Osteoblast (primary cell): ENCODE results near the gene IRS1. TPM values are rescaled to one million over a fixed set of nuclear protein-coding genes. Genes with fewer than 3 reads are reported as not detected.

Source experiments
- DNase-seq: peaks from one replicate; pipeline ENCODE4 v3.0.0; 2011; ENCODE audit warnings: low spot score, mixed read lengths; ENCODE audit not compliant: insufficient read length; ENCODE audit errors: missing footprints
- H2AFZ ChIP-seq: 2 replicates; pipeline ENCODE4 v1.6.0; 2011; ENCODE audit warnings: mild to moderate bottlenecking, low read length
- H3K27ac ChIP-seq: 2 replicates; pipeline ENCODE4 v1.5.1; 2011; ENCODE audit warnings: mild to moderate bottlenecking, low read depth, low read length, moderate library complexity
- H3K27me3 ChIP-seq: 2 replicates; pipeline ENCODE4 v1.6.0; 2012; ENCODE audit warnings: mild to moderate bottlenecking, control low read depth, inconsistent platforms, low read length, moderate library complexity; ENCODE audit not compliant: insufficient read depth
- H3K36me3 ChIP-seq: 2 replicates; pipeline ENCODE4 v1.5.1; 2011; ENCODE audit warnings: mild to moderate bottlenecking, low read length, control low read depth, moderate library complexity; ENCODE audit not compliant: insufficient read depth
- H3K4me1 ChIP-seq: 2 replicates; pipeline ENCODE4 v1.5.1; 2011; ENCODE audit warnings: mild to moderate bottlenecking, low read length, control low read depth, moderate library complexity; ENCODE audit not compliant: insufficient read depth
- H3K4me2 ChIP-seq: 2 replicates; pipeline ENCODE4 v1.6.0; 2011; ENCODE audit warnings: mild to moderate bottlenecking, low read length; ENCODE audit not compliant: insufficient read depth
- H3K4me3 ChIP-seq: fragments of 200-600 bp; sonication (generic); 3 replicates; pipeline ENCODE4 v1.5.1; 2012; ENCODE audit warnings: mild to moderate bottlenecking, low read length, inconsistent platforms; ENCODE audit not compliant: insufficient read depth
- H3K79me2 ChIP-seq: 2 replicates; pipeline ENCODE4 v1.6.0; 2012; ENCODE audit warnings: mild to moderate bottlenecking, low read length, control low read depth, inconsistent platforms; ENCODE audit not compliant: insufficient read depth
- H3K9me3 ChIP-seq: 2 replicates; pipeline ENCODE4 v1.5.1; 2011; ENCODE audit warnings: low read depth, low read length, control low read depth
- H4K20me1 ChIP-seq: 2 replicates; pipeline ENCODE4 v1.6.0; 2012; ENCODE audit warnings: mild to moderate bottlenecking, low read length, control low read depth; ENCODE audit not compliant: insufficient read depth
- total RNA-seq: library from RNA; depleted of rRNA; stranded (reverse); fragments of >200 nt; gene quantifications from 2 replicates; pipeline ENCODE4 v1.2.3, GENCODE V29; 2012
- TF ChIP-seq, protein P1 (sequence below): IDR thresholded peaks from 2 replicates; pipeline ENCODE4 v1.5.1; 2011; ENCODE audit warnings: mild to moderate bottlenecking, low read depth, low read length, moderate library complexity; ENCODE audit errors: extremely low read depth

IRS1 gene
- total RNA-seq, 1 donor, result 27.9 TPM

DNA sequence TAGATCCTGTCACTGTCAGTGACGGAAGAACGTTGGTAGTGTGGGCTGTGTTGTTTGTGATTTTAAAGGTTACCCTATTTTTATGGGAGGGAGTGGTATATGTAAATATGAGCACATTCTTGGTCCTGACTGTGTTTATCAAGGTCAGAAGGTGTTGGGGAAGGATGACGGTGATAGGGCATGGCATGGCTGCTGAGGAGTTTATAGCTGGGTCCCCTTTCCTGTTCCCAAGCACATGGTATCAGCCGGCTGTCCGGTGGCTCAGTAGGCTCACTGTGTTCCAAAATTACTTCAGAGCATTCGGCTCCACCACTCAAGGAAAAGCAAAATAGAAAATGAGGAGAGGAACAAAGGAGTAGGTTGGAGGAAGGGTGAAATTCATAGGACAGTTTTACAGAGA is 28.6 kb downstream of the IRS1 start:
- H2AFZ ChIP-seq, result no peak overlapping the region
- DNase-seq, result no peak
- H3K27ac ChIP-seq, result no peak overlapping the region
- H3K4me3 ChIP-seq, result no peak overlapping the region
- no peaks in the 10 kb centered on the region for H3K9me3 ChIP-seq
- TF ChIP-seq, protein P1, sequence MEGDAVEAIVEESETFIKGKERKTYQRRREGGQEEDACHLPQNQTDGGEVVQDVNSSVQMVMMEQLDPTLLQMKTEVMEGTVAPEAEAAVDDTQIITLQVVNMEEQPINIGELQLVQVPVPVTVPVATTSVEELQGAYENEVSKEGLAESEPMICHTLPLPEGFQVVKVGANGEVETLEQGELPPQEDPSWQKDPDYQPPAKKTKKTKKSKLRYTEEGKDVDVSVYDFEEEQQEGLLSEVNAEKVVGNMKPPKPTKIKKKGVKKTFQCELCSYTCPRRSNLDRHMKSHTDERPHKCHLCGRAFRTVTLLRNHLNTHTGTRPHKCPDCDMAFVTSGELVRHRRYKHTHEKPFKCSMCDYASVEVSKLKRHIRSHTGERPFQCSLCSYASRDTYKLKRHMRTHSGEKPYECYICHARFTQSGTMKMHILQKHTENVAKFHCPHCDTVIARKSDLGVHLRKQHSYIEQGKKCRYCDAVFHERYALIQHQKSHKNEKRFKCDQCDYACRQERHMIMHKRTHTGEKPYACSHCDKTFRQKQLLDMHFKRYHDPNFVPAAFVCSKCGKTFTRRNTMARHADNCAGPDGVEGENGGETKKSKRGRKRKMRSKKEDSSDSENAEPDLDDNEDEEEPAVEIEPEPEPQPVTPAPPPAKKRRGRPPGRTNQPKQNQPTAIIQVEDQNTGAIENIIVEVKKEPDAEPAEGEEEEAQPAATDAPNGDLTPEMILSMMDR, result no peak
- peaks cover 97% of the 10 kb centered on the region for H3K79me2 ChIP-seq
- no peak overlapping the region for H3K4me2 ChIP-seq
- H4K20me1 ChIP-seq, result peaks cover 14% of the 10 kb centered on the region
- H3K36me3 ChIP-seq, result peaks cover 20% of the 10 kb centered on the region
- H3K4me1 ChIP-seq, result peaks cover 35% of the 10 kb centered on the region
- H3K27me3 ChIP-seq, result no peaks in the 10 kb centered on the region

DNA sequence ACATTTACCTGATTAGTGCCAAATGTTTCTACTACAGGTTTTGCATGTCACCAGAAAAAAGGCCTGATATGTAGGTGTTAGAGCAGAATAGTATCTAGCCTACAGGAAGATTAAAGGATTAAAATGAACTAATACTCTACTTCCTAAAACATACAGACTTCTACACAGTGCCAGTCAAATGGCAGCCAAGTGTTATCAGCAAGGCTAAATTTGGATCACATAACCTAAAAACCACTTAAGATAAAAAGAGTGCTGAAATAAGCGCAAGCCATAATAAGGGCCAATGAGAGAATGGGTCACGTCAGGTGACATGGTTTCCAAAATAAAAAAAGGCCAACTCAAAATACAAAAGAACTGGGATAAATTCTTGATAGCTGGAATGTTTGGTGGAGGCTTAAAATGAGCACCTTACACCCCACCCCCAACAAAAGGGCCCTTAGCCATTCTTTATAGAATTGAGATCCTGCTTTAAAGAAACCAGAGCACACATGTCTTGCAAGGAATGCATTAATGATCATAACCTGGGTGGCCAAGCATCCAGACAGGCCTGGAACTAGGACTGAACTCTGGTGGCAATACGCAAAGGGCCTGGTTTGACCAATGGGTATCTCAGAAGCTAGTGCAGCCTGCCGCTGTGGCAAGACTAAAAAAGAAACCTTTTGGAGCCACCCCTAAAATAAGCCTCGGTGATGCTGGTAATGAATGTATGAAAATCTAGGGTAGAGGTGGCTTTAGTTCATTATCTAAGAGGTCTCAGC is 32.4 kb downstream of the IRS1 start:
- H3K4me2 ChIP-seq, result no peak overlapping the region
- no peak for DNase-seq
- no peak overlapping the region for H3K4me3 ChIP-seq
- H3K36me3 ChIP-seq, result peaks cover 20% of the 10 kb centered on the region
- H2AFZ ChIP-seq, result no peak overlapping the region
- peak overlapping the region; percentile 25 for H3K27ac ChIP-seq
- H3K27me3 ChIP-seq, result no peaks in the 10 kb centered on the region
- peaks cover 36% of the 10 kb centered on the region for H3K4me1 ChIP-seq
- peaks cover 13% of the 10 kb centered on the region for H4K20me1 ChIP-seq
- TF ChIP-seq, protein P1, result no peak
- peaks cover 94% of the 10 kb centered on the region for H3K79me2 ChIP-seq
- no peaks in the 10 kb centered on the region for H3K9me3 ChIP-seq

DNA sequence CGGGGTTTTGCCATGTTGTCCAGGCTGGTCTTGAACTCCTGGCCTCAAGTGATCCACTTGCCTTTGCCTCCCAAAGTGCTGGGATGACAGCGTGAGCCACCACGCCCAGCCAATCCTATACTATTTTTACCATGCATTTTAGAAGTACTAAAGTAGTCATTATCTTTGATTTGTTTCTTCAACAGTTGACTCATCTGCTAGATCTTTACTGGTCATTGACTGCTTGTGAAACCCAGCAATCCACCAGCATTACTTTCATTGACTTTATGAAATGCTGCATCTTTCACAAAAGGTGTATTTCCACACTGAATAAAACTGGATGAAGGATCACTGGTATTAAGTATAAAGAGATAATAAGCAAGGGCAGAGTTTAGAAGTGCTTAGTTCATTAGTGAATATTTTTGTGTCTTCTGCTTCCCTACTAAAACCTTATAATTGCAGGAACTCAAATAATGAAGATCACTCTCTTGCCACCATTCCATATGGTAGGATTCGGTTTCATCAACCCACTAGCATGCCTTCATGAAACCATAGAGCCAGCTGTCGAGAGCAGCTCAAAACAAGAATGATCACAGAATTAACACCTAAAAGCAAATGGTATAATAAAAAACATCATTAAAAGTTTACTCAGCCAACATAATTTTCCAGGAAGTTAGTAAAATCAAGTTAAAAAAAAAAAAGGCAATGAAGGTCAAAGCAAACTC is 33.1 kb downstream of the IRS1 start:
- peaks cover 13% of the 10 kb centered on the region for H4K20me1 ChIP-seq
- H3K27ac ChIP-seq, result peak overlapping the region; percentile 25
- TF ChIP-seq, protein P1, result no peak
- DNase-seq, result no peak
- H3K4me3 ChIP-seq, result no peak overlapping the region
- H3K4me1 ChIP-seq, result peaks cover 38% of the 10 kb centered on the region
- H3K79me2 ChIP-seq, result peaks cover 94% of the 10 kb centered on the region
- H3K27me3 ChIP-seq, result no peaks in the 10 kb centered on the region
- peaks cover 20% of the 10 kb centered on the region for H3K36me3 ChIP-seq
- no peak overlapping the region for H3K4me2 ChIP-seq
- H3K9me3 ChIP-seq, result no peaks in the 10 kb centered on the region
- no peak overlapping the region for H2AFZ ChIP-seq

DNA sequence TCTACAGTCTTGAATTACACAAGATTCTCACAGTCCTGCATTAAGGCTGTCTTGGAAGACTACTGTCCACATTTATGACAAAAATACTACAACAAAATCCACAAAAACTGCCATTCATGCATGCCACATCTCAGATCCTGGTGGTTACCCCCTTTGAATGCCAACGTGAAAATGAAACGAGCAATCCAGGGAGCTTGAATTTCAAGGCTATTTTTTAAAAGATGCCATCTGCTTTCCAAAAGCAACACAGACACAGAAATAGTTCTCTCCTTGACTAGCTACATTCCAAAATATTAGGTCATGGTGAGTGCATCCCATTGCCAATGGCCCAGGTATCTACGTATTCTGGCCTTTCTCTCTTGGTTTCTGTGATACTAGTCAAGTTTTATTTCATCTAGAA is 36.3 kb downstream of the IRS1 start:
- peaks cover 11% of the 10 kb centered on the region for H3K36me3 ChIP-seq
- peaks cover 13% of the 10 kb centered on the region for H4K20me1 ChIP-seq
- H2AFZ ChIP-seq, result no peak overlapping the region
- H3K27ac ChIP-seq, result peak overlapping the region; percentile 77
- no peaks in the 10 kb centered on the region for H3K9me3 ChIP-seq
- no peak for DNase-seq
- H3K79me2 ChIP-seq, result peaks cover 94% of the 10 kb centered on the region
- TF ChIP-seq, protein P1, result no peak
- H3K4me1 ChIP-seq, result peaks cover 69% of the 10 kb centered on the region
- peak overlapping the region; percentile 29 for H3K4me3 ChIP-seq
- peak overlapping the region; percentile 76 for H3K4me2 ChIP-seq
- H3K27me3 ChIP-seq, result no peaks in the 10 kb centered on the region
